HepG2 (cell line): ENCODE data around the gene CLIC3. TPM values are rescaled to one million over a fixed set of nuclear protein-coding genes. Genes with fewer than 3 reads are reported as not detected.

Experiments
- ATAC-seq: fragments of 200-7000 bp; cut with Tn5 transposase; 3 replicates; pipeline ENCODE4 v1.9.1; 2020; ENCODE audit warnings: mild to moderate bottlenecking, moderate library complexity
- BruUV-seq: library from RNA; stranded (reverse); fragments of 400-500 nt; replicated peaks from 2 replicates; lab custom pipeline; 2021; lab: Mats Ljungman, UMichigan
- CTCF ChIA-PET: fragments of 300-600 bp; formaldehyde crosslinking; extraction: SDS; loops from one replicate; lab custom pipeline; 2021; ENCODE audit warnings: low total read pairs, inconsistent platforms, low intra/inter-chr PET ratio; lab: Yijun Ruan, JAX
- POLR2A ChIA-PET: fragments of 350-600 bp; sonication (Branson Sonifier 250); formaldehyde crosslinking; loops from one replicate; lab custom pipeline; 2020; ENCODE audit warnings: antibody characterized with exemption, inconsistent platforms; lab: Yijun Ruan, JAX
- DNase-seq: peaks from one replicate; pipeline ENCODE4 v3.0.0-alpha.2; 2015; ENCODE audit warnings: low spot score
- FAIRE-seq: peaks from 3 replicates; lab custom pipeline; 2011; peaks lifted over from hg19 to GRCh38; lab: Jason Lieb, UNC
- H2AFZ ChIP-seq: one replicate; pipeline ENCODE4 v1.6.1; 2011; ENCODE audit warnings: low read length, inconsistent platforms
- H3K27ac ChIP-seq: fragments of 300-600 bp; 3 replicates; pipeline ENCODE4 v1.8.0; 2011; ENCODE audit warnings: mixed run types, mild to moderate bottlenecking, mixed read lengths, low read length, inconsistent platforms; ENCODE audit not compliant: insufficient read depth; ENCODE audit errors: extremely low read length
- H3K27me3 ChIP-seq, 2 experiments: fragments of 200-600 bp in 1 of 2; 2 replicates in 1 of 2; 3 replicates in 1 of 2; pipeline versions ENCODE4 v1.6.0 to v1.8.0; 2011; ENCODE audit warnings: low read length in 2 of 2, mild to moderate bottlenecking in 2 of 2, moderate library complexity in 2 of 2, inconsistent platforms in 1 of 2; ENCODE audit not compliant: insufficient read depth in 2 of 2, control insufficient read depth in 1 of 2
- H3K36me3 ChIP-seq, 2 experiments: fragments of 200-600 bp in 1 of 2; replicated peaks in 1 of 2; 2 replicates in 1 of 2; 3 replicates in 1 of 2; pipeline versions ENCODE4 v1.5.1 to v1.8.0; 2011; ENCODE audit warnings: low read length in 2 of 2, inconsistent platforms in 1 of 2; ENCODE audit not compliant: insufficient read depth in 2 of 2, control insufficient read depth in 1 of 2
- H3K4me1 ChIP-seq: 2 replicates; pipeline ENCODE4 v1.5.1; 2012; ENCODE audit warnings: low read length, inconsistent platforms; ENCODE audit not compliant: insufficient read depth
- H3K4me2 ChIP-seq: 2 replicates; pipeline ENCODE4 v1.6.0; 2011; ENCODE audit warnings: low read depth, low read length, inconsistent platforms
- H3K4me3 ChIP-seq, 3 experiments: fragments of 200-600 bp in 1 of 3; sonication (generic), shearing (Covaris generic) in 1 of 3; replicated peaks in 1 of 3; 2 replicates each; pipeline ENCODE4 v1.5.1; 2011 to 2016; ENCODE audit warnings: low read length in 3 of 3, inconsistent platforms in 2 of 3, low read depth in 2 of 3, mild to moderate bottlenecking in 2 of 3, control low read depth in 1 of 3, mixed read lengths in 1 of 3; ENCODE audit not compliant: insufficient read depth in 1 of 3
- H3K79me2 ChIP-seq: one replicate; pipeline ENCODE4 v1.6.1; 2011; ENCODE audit warnings: low read length, inconsistent platforms; ENCODE audit not compliant: insufficient read depth
- H3K9ac ChIP-seq: 2 replicates; pipeline ENCODE4 v1.6.0; 2011; ENCODE audit warnings: mild to moderate bottlenecking, low read depth, low read length, inconsistent platforms; ENCODE audit not compliant: insufficient read depth
- H3K9me3 ChIP-seq: 2 replicates; pipeline ENCODE4 v1.5.1; 2012; ENCODE audit warnings: mild to moderate bottlenecking, low read length
- H4K20me1 ChIP-seq: 2 replicates; pipeline ENCODE4 v1.6.0; 2011; ENCODE audit warnings: inconsistent platforms, mild to moderate bottlenecking, low read length, moderate library complexity; ENCODE audit not compliant: insufficient read depth
- KDM3A ChIP-seq: IDR thresholded peaks from 2 replicates; pipeline ENCODE4 v1.6.1; 2018; ENCODE audit warnings: low read depth, missing compliant biosample characterization
- NFE2L2 ChIP-seq: fragments of 150-350 bp; IDR thresholded peaks from 2 replicates; pipeline ENCODE4 v1.6.1; 2014; ENCODE audit warnings: low read length
- RNF2 ChIP-seq: fragments of 450-650 bp; conservative IDR thresholded peaks from 2 replicates; pipeline ENCODE4 v1.6.1; 2016; ENCODE audit warnings: low read depth
- SP4 ChIP-seq: sonication (generic); formaldehyde crosslinking; IDR thresholded peaks from 2 replicates; pipeline ENCODE4 v1.8.1; 2023; ENCODE audit warnings: mild to moderate bottlenecking, missing genetic modification reagents
- TSC22D2 ChIP-seq: sonication (generic); formaldehyde crosslinking; IDR thresholded peaks from 2 replicates; pipeline ENCODE4 v1.5.1; 2020; ENCODE audit warnings: missing genetic modification reagents, mild to moderate bottlenecking, borderline replicate concordance
- ZC3H13 ChIP-seq: sonication (generic); formaldehyde crosslinking; IDR thresholded peaks from 2 replicates; pipeline ENCODE4 v1.8.1; 2023; ENCODE audit warnings: mild to moderate bottlenecking, missing genetic modification reagents, moderate library complexity
- ZFP91 ChIP-seq: sonication (generic); formaldehyde crosslinking; IDR thresholded peaks from 2 replicates; pipeline ENCODE4 v1.9.0; 2022; ENCODE audit warnings: missing genetic modification reagents, mild to moderate bottlenecking, borderline replicate concordance
- ZHX1 ChIP-seq: sonication (generic); formaldehyde crosslinking; IDR thresholded peaks from 2 replicates; pipeline ENCODE4 v1.8.1; 2022; ENCODE audit warnings: low read depth, mild to moderate bottlenecking, missing genetic modification reagents
- ZNF337 ChIP-seq: sonication (generic); formaldehyde crosslinking; IDR thresholded peaks from 2 replicates; pipeline ENCODE4 v1.5.1; 2020; ENCODE audit warnings: missing genetic modification reagents, low read depth, mild to moderate bottlenecking, borderline replicate concordance
- ZNF350 ChIP-seq: sonication (generic); formaldehyde crosslinking; IDR thresholded peaks from 2 replicates; pipeline ENCODE4 v1.4.0; 2020; ENCODE audit warnings: mild to moderate bottlenecking, low read depth, missing genetic modification reagents, borderline replicate concordance
- ZNF570 ChIP-seq: sonication (generic); formaldehyde crosslinking; IDR thresholded peaks from 2 replicates; pipeline ENCODE4 v1.4.0; 2020; ENCODE audit warnings: mild to moderate bottlenecking, missing genetic modification reagents, borderline replicate concordance
- ZNF678 ChIP-seq: sonication (generic); formaldehyde crosslinking; IDR thresholded peaks from 2 replicates; pipeline ENCODE4 v1.4.0; 2020; ENCODE audit warnings: mild to moderate bottlenecking, missing genetic modification reagents
- ZNF687 ChIP-seq: sonication (generic); formaldehyde crosslinking; IDR thresholded peaks from 2 replicates; pipeline ENCODE4 v1.5.1; 2020; ENCODE audit warnings: mild to moderate bottlenecking, missing genetic modification reagents, moderate library complexity
- ZNF788 ChIP-seq: sonication (generic); formaldehyde crosslinking; IDR thresholded peaks from 2 replicates; pipeline ENCODE4 v1.5.0; 2020; ENCODE audit warnings: mild to moderate bottlenecking, missing genetic modification reagents, borderline replicate concordance
- WGBS: methylation state at CpG from one replicate; pipeline ENCODE4 v1.1.6; 2017; ENCODE audit warnings: low lambda C conversion rate; 5-methylcytosine and 5-hydroxymethylcytosine counted together
- in situ Hi-C: cut with HindIII; loops from 2 replicates; pipeline ENCODE4 v1.10.0; 2017; ENCODE audit warnings: low pct_unique_long_range_greater_than_20kb; ENCODE audit not compliant: extremely low pct_ligation_motif_present
- intact Hi-C: fragments of 100-400 bp; cut with micrococcal nuclease; formaldehyde crosslinking; loops from one replicate; pipeline ENCODE4 v1.10.0; 2022; ENCODE audit not compliant: unreplicated experiment
- polyA plus RNA-seq, 8 experiments: library from polyadenylated mRNA; depleted of rRNA in 3 of 8; stranded (reverse) in 7 of 8; unstranded in 1 of 8; fragments of >200 nt; fragmentation: Illumina TruSeq in 4 of 8; extraction: Trizol in 4 of 8; gene quantifications; 2 replicates each; pipeline versions ENCODE4 v1.2.1 to v1.2.3, GENCODE V29; 2011 to 2016; ENCODE audit warnings: low read depth in 4 of 8, missing spikeins in 1 of 8, mixed read lengths in 1 of 8; ENCODE audit not compliant: insufficient read depth in 1 of 8
- total RNA-seq, 5 experiments: library from RNA; depleted of rRNA; stranded (reverse); fragments of >200 nt; fragmentation: Illumina TruSeq; extraction: Trizol; gene quantifications; 2 replicates each; pipeline ENCODE4 v1.2.3, GENCODE V29; 2016; ENCODE audit warnings: low read depth in 1 of 5

The CLIC3 gene
- total and polyA plus RNA-seq, 2 of the 13 experiments (the other 11 are each of a cell fraction or from before 2014, with no cell fraction given), result 0.51 to 1.5 TPM

GRCh38 chr9:136962163-136962562 is 34.2 kb downstream of the CLIC3 start:
- in situ Hi-C loops (no loop called here), intact Hi-C loops (no loop called here)
- DNase-seq, result no peak
- TF ChIP-seq KDM3A (CRISPR knock-in tag) (no peak), ZNF570 (no peak), ZNF788 (CRISPR knock-in tag) (no peak), NFE2L2 (no peak), TSC22D2 (CRISPR knock-in tag) (no peak), ZFP91 (CRISPR knock-in tag) (no peak), ZNF678 (CRISPR knock-in tag) (no peak), ZHX1 (CRISPR knock-in tag) (no peak), ZNF687 (CRISPR knock-in tag) (no peak), ZNF337 (CRISPR knock-in tag) (no peak), SP4 (CRISPR knock-in tag) (no peak), ZNF350 (CRISPR knock-in tag) (no peak), RNF2 (no peak), ZC3H13 (CRISPR knock-in tag) (no peak)
- Histone ChIP-seq H3K79me2 (no peaks in the 10 kb centered on the region), H3K4me1 (peaks cover 15% of the 10 kb centered on the region), H4K20me1 (no peaks in the 10 kb centered on the region), H3K9me3 (no peaks in the 10 kb centered on the region), H2AFZ (no peak overlapping the region), H3K27ac (no peak overlapping the region), H3K36me3 (no peaks in the 10 kb centered on the region), H3K9ac (no peak overlapping the region), H3K4me3 (no peak overlapping the region), H3K27me3 (peaks cover 15 to 52% of the 10 kb centered on the region in 2 experiments), H3K4me2 (no peak overlapping the region)
- ChIA-PET POLR2A (interaction anchor here (1.1 to 1.3 kb wide), 2 partner anchors 11 to 14 kb away, joined by 3 to 7 read pairs; no protein-coding TSS in a partner anchor), CTCF (no interaction called here)
- ATAC-seq, result no peak
- FAIRE-seq, result no peak
- BruUV-seq, result no TSS peak
- WGBS, result 60% methylated on average over 9 of the region's 9 CpGs
